UCSD-AML1 (cell line): Measurements from ENCODE around the gene HNRNPLL.

Experiments used
- DNase-seq: peaks from one replicate; lab custom pipeline; 2025; ENCODE audit not compliant: unreplicated experiment; lab: John Stamatoyannopoulos, UW

Gene HNRNPLL

DNA sequence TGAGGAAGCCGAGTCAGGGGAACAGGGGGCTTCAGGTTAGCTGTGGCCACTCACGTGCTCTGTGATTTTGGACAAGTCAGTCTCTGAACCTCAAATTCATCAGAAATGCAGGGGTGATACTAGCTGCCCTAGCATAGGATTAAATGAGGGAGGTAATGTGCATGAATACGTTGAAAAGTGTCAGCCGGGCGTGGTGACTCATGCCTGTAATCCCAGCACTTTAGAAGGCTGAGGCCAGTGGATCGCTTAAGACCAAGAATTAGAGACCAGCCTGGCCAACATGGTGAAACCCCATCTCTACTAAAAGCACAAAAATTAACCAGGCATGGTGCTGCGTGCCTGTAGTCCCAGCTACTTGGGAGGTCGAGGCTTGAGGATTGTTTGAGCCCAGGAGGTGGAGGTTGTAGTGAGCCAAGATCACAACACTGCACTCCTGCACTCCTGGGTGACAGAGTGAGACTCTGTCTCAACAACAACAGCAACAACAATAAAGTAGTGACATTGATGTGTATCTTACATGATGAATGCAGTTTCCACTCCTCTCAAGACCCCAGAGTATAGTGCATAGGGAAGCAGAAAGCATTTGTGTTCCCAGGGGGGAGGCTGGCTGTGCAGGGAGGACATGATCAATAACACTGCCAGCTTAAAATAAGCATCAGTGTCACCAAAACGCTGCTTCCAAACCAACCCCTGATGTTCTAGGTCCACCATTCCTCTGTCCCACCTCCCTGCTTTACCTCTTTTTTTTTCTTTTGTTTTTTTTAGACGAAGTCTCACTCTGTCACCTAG, 68.8 kb downstream of the HNRNPLL start:
- DNase-seq: no peak

DNA sequence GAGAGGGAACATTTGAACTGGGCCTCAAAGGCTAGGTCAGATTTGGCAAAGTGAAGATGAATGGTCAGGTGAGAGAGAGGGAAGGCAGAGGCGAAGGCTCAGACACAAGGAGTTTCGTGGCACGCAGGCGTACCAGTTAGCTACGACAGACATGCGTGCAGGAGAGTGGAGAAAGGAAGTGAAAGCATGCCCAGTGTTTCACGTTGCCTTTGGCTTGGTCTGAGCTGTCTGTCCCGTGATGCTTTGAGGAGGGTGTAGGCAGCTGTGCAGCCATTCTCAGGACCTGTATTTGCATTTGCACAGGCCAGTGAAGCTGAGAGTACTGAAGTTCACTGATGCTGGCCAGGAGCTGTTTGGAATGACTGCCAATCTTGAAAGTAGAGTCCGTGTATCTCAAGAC, 69.5 kb downstream of the HNRNPLL start:
- DNase-seq: no peak

DNA sequence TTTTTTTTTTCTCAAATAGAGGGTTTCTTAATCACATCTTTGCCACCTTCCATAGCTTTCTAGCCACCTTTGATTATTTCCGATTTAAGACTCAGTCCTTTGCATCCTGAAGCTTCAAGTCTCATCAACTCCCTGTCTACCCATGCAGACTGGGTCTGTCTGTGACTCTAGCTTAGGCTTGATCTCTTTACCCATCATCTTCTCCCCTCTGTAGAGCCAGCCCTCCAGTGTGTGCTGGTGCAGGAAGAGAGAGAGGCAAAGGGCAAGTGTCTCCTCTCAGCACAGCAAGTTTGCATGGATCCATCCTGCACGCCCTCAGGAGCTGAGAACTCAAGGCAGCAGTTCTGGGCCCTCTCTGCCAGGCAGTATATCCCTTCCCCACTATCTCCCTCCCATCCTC, 70.4 kb downstream of the HNRNPLL start:
- no peak for DNase-seq

DNA sequence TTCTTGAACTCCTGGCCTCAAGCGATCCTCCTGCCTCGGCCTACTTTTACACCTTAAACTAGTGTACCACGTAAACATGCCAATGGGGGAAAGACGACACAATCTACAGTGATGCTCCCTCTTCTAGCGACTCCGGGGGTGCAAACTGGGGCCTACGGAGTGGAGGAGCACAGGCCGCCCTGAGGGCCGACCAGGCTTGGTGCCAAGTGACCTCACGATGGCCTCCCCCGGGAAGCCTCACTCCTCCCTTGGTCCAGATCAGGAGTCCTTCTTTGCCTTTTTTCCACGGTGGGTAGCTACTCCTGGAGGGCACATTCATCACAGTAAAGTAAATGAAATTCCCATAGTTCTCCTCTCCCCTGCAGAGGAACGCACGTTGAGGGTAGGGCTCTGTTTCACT, 73.5 kb downstream of the HNRNPLL start:
- DNase-seq: no peak

DNA sequence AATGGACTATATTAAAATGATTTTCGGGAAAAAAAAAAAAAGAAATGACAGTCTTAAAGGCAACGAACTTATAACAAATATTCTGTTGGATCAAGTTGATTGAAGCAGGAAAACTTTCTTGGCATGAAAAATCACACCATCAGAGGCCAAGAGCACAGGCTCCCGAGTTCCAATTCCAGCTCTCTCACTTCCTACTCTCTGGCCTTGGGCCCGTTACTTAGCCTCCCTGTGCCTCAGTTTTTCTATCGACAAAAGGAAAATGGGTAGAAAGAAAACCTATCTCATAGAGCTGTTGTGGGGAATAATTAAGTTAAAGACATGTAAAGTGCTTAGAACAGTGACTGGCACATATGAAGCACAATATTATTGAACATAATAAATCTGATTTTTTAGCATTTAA, 74.2 kb downstream of the HNRNPLL start:
- DNase-seq: no peak

DNA sequence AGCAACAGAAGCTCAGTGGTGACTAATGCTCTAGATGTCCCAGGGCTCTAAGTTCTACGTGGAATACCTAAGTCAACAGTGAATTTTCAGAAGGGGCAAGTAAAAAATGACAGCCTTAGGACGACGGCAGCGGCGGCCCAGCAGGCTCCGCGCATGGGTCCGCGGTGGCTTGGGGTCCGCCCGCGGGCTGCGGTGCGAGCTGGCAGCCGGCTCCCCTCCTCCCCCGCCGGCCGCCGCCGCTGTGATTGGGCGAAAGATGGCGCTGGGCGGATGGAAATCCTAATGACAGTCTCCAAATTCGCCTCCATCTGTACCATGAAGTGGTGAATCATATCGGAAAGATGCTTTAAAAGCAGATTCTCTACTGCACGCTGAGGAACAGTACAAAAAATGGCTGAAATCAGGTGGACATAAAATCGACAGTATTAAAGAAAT, 74.7 kb downstream of the HNRNPLL start:
- DNase-seq: no peak

DNA sequence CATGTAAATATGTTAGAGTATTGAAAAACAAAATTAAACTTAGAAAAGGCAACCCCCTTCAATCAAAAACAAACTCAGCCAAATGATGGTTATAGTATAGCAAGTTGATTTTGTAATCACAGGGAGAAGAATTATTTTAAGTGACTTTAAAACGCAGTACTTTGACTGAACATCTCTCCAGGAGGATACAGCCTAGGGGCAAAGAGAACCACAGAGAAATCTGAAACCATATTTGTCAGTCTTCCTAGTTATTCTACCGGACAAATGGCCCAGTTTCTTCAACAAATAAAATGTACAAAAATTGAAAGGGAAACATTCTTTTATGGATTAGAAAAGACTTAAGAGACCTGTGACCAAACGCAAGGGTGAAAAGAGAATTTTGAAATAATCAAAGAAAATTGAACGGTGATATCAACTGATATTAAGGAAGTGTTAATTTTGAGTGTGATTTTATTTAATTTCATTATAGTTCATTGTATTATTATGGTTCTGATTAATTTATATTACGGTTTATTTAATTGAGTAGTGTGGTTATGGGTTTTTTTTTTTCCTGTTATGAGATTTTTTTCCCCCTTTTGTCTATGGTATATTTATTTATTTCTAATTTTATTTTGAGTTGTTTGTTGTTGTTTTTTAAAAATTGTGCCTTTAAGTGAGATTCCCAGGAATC, 75.3 kb downstream of the HNRNPLL start:
- no peak for DNase-seq

DNA sequence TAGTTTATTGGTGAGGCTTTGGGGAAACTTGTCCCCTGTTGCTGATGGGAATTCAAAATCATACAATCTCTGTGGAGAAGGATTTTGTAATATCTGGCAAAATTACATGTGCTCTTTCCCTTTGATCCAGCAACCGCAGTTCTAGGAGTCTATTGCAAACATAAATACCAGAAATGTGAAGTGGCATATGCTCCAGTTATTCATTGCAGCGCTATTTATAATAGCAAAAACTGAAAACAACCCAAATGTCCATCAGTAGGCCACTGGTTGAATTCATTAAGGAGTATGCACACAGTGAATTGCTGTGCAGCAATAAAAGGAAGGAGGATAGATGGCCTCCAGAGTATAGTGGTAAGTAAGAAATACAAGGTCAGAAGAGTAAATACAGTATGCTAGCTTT, 76.5 kb downstream of the HNRNPLL start:
- DNase-seq: no peak

DNA sequence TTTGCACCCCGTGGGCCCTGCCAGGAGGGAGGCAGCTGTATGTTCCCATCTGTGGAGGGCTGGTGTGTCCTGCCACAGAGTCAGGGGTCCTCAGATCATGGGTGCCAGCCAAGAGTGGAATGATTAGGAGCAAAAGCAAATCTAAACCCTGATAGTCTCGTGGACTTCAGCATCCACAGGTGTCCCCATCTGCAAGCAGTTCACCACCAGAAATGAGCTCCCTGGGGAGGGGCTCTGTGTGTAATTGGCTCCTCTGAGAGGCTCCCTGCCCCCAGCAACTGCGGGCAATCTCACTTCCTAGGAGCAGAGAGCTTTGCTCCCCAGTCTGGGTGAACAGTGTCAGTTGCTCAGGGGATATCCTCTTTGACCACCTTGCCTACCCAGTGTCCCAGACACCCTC, 78.1 kb downstream of the HNRNPLL start:
- no peak for DNase-seq

DNA sequence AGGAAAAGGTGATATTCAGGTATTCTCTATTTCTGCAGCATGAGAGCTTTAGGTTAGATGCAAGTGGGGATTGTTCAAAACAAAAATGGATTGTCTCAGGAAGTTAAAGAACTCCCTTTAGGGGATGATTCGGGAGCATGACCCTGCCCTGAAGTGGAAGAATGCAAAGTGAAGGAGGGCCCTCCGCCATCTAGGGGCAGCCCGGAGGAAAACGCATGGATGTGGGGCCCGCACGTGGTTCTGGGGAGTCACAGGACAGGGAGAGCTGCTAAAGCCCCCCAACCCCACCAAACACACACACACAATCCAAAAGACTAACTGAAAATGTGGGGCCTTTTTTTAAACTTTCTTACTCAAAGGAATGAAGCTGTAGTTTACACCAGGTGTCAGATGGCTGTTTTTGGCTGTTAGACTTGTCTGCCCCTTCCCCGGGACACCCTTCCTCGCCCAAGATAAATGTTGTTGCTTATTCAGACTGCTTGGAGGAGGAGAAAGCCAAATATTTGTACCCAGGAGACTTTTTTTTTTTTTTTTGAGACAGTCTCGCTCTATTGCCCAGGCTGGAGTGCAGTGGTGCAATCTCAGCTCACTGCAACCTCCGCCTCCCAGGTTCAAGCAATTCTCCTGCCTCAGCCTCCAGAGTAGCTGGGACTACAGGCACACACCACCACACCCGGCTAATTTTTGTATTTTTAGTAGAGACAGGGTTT, 78.8 kb downstream of the HNRNPLL start:
- no peak for DNase-seq

DNA sequence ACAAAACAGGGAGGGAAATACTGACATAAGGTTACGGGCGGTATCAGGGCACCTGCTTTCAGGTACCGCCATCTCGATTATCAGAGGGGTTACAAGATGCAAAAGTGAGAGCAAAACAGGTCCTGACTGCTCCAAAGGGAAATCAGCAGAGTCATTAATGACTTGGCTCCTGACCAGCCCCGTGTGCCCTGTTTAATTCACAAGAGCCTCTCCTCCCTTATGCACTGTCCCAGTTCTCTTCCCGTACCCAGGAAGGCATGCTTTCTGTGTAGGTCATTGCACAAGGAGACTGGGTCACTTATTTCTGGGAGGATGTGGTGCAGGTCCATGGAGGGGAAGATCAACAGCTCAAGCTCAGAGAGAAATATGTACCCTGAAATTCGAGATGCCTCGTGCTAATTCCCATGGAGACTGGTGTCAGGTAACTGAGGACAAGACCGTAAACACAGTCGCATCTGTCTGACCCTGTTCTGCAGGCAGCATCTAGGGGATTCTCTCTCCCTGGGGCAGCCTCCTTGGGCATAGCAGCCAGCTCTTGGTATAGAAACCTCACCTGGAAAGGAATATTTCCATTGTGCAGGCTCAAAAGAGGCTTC, 79.9 kb downstream of the HNRNPLL start:
- no peak for DNase-seq

DNA sequence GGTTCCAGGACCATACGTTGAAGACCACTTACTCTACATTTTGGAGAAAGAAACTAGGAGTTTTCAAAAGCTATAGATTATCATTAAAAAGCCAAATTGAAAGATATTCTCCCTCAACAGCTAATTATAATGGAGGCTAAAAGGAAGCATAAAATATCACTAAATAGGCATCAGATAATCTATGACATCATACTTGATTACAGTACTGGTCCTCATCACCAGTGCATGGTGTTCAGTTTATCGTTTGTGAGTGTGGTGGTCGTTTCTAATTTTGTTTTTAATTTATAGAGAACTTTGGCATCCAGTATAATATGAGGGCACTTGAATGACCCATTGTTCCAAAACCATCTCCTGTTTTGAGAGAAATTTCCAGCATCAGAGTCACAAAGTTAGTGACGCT, 80.9 kb downstream of the HNRNPLL start:
- no peak for DNase-seq

DNA sequence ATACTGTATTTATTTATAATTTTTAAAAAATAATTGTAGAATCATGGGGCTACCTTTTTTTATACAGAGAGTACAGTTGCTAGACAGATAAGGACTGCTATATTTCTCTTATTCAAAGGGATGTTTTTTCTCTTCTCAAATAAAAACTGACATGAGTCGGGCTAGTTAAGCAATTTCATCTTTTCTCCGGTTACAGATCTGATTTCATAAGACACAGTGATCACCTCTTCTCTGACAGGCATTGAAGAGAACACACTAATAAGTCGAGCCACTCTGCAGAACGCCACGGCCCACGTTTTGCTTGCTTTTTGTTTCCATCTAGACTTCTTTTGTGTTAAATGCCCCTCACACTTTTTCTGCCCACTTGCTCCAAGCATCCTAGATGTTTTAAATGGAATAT, 85.4 kb downstream of the HNRNPLL start:
- no peak for DNase-seq

DNA sequence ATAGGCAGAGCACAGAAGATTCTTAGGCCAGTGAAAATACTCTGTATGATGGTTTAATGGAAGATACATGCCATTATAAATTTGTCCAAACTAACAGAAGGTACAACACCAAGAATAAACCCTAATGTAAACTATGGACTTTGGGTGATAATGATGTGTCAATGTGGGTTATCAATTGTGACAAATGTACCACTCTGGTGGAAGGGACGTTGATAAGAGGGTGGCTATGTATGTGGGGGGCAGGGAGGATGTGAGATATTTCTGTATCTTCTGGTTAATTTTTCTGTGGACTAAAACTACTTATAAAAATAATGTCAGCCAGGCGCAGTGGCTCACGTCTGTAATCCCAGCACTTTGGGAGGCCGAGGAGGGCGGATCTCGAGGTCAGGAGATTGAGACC, 86.2 kb downstream of the HNRNPLL start:
- DNase-seq: no peak

DNA sequence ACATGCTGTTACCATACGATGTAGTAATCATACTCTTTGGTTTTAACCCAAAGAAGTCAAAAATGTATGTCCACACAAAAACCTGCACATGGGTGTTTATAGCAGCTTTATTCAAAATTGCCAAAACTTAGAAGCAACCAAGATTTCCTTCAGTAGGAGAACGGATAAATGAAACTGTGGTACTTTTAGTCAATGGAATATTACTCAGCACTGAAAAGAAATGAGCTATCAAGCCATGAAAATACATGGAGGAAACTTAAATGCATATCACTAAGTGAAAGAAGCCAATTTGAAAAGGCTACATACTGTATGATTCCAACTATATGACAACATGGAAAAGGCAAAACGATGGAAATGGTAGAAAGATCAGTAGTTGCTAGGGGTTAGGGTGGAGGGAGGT, 86.6 kb downstream of the HNRNPLL start:
- DNase-seq: no peak

DNA sequence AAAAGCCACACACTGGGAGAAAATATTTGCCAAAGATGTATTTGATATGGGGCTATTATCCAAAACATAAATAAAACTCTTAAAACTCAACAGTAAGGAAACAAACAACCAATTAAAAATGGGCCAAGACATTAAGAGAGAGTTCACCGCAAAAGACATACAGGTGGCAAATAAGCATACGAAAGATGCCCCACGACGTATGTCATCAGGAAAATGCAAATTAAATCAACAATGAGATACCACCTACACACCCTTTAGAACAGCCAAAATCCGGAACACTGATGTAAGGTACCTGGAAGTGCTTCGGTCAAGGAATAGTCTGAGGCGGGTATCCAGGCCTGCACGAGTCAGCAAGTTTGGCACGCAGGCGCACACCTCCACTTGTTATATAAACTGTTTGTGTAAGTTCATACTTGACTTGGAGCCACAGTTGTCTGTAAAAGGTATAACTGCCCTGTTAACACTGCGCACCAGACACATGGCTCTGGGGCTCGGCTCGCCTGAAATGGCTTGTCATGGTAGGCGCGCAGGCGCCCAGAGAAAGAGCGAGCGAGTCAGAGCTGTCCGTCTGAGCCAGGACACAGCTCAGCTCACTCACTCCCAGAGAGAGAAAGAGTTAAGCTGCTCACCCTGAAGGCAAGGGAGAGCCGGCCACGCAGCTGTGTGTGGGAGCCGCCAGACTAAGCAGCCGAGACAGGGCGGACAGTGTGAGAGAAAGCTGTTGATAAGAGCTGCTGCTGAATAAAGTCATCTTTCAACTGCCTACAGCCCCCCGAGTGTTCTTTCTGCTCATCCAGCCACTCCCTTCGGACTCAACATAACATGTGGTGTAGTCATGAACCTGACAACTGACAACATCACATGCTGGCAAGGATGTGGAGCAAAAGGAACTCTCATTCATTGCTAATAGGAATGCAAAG, 87.3 kb downstream of the HNRNPLL start:
- DNase-seq: no peak

DNA sequence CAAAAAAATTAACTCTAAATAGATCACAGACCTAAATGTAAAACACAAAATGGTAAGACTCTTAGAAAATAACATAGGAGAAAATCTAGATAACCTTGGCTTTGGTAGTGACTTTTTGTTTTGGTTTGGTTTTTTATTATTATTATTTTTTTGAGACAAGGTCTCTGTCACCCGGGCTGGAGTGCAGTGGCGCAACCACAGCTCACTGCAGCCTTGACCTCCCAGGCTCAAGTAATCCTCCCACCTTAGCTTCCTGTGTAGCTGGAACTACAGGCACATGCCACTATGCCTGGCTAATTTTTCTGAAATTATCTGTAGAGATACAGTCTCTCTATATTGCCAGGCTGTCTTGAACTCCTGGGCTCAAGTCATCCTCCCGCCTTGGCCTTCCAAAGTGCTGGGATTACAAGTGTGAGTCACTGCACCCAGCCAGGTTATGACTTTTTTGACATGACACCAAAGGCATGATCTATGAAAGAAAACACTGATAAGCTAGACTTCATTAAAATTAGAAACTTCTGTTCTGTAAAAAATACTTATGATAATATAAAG, 88.0 kb downstream of the HNRNPLL start:
- no peak for DNase-seq

DNA sequence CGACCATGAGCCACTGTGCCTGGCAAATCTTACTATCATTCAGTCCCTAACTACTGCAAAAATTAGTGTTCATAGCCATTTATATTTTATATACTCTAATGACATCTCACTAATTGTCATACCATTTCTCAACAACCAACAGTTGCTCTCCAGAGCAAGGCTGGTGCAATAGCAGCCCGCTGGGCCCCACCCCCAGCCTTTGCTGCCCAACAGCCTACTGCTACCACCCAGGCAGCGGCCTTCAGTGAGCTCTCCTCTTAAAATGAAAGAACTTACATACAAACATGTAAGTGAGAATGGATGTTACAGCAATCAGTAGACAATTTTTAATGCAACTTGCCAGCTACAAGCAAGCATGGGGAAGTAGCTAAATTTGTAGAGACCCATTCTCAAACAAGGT, 90.5 kb downstream of the HNRNPLL start:
- no peak for DNase-seq
